Measurements from ENCODE around the gene CORIN. TPM values are rescaled to one million over a fixed set of nuclear protein-coding genes. Genes with fewer than 3 reads are reported as not detected.

Gene CORIN
- total RNA-seq, 6 donors from 2014 or later: 0.55 to 9.4 (median 2.4) TPM

- Histone ChIP-seq H3K36me3 (no peaks in the 10 kb centered on the region), H3K27me3 (no peaks in the 10 kb centered on the region), H3K4me1 (no peaks in the 10 kb centered on the region), H3K9me3 (peaks cover 0 to 5% (median 0%) of the 10 kb centered on the region in 4 donors), H3K27ac (no peak overlapping the region), H3K4me3 (no peak overlapping the region)
- WGBS, 2 donors: 39 to 49% methylated on average over 3 of the region's 3 CpGs
- no peak for DNase-seq
- no peak for ATAC-seq (ENCODE audit: low FRiP score in 2 of 2)
- TF ChIP-seq EP300 (IDR thresholded peaks at IDR 0.05) (no peak), POLR2AphosphoS5 (IDR thresholded peaks at IDR 0.05) (no peak), CTCF (IDR thresholded peaks at IDR 0.05) (no peak), POLR2A (IDR thresholded peaks at IDR 0.05) (no peak)
Measured at GRCh38 chr4:47639531-47639930, 198.3 kb downstream of the CORIN start.

GRCh38 chr4:47631161-47631560 lies 206.7 kb downstream of the CORIN start:
- no peak for DNase-seq
- WGBS, 2 donors: 92 to 97% methylated on average over 4 of the region's 4 CpGs
- no peak for TF ChIP-seq POLR2A (IDR thresholded peaks at IDR 0.05)
- TF ChIP-seq CTCF (IDR thresholded peaks at IDR 0.05): no peak
- TF ChIP-seq POLR2AphosphoS5 (IDR thresholded peaks at IDR 0.05): no peak
- TF ChIP-seq EP300 (IDR thresholded peaks at IDR 0.05): no peak
- H3K4me1 ChIP-seq: no peaks in the 10 kb centered on the region
- H3K36me3 ChIP-seq: no peaks in the 10 kb centered on the region
- no peak for ATAC-seq (ENCODE audit: low FRiP score in 2 of 2)
- H3K27me3 ChIP-seq: no peaks in the 10 kb centered on the region
- H3K27ac ChIP-seq: no peak overlapping the region
- H3K9me3 ChIP-seq: no peaks in the 10 kb centered on the region
- no peak overlapping the region for H3K4me3 ChIP-seq

GRCh38 chr4:47624031-47624441 lies 213.8 kb downstream of the CORIN start:
- no peaks in the 10 kb centered on the region for H3K27me3 ChIP-seq
- no peak overlapping the region for H3K27ac ChIP-seq
- TF ChIP-seq CTCF (IDR thresholded peaks at IDR 0.05) (no peak), EP300 (IDR thresholded peaks at IDR 0.05) (no peak), POLR2A (IDR thresholded peaks at IDR 0.05) (no peak), POLR2AphosphoS5 (IDR thresholded peaks at IDR 0.05) (no peak)
- no peak for DNase-seq
- ATAC-seq (ENCODE audit: low FRiP score in 2 of 2): no peak
- H3K4me3 ChIP-seq: no peak overlapping the region
- no peaks in the 10 kb centered on the region for H3K36me3 ChIP-seq
- no peaks in the 10 kb centered on the region for H3K4me1 ChIP-seq
- H3K9me3 ChIP-seq: no peaks in the 10 kb centered on the region

- H3K4me1 ChIP-seq: no peaks in the 10 kb centered on the region
- H3K36me3 ChIP-seq: no peaks in the 10 kb centered on the region
- no peaks in the 10 kb centered on the region for H3K9me3 ChIP-seq
- H3K4me3 ChIP-seq: no peak overlapping the region
- no peak overlapping the region for H3K27ac ChIP-seq
- no peak for ATAC-seq (ENCODE audit: low FRiP score in 2 of 2)
- no peak for DNase-seq
- whole genome bisulfite sequencing, 2 donors: 81 to 97% methylated on average over 1 of the region's 1 CpG
- no peaks in the 10 kb centered on the region for H3K27me3 ChIP-seq
- TF ChIP-seq POLR2AphosphoS5 (IDR thresholded peaks at IDR 0.05): no peak
- no peak for TF ChIP-seq EP300 (IDR thresholded peaks at IDR 0.05)
- no peak for TF ChIP-seq POLR2A (IDR thresholded peaks at IDR 0.05)
- TF ChIP-seq CTCF (IDR thresholded peaks at IDR 0.05): no peak
Measured at GRCh38 chr4:47621181-47621580, 216.7 kb downstream of the CORIN start.

- WGBS, 2 donors: 81 to 88% methylated on average over 2 of the region's 2 CpGs
- TF ChIP-seq POLR2A (IDR thresholded peaks at IDR 0.05) (no peak), CTCF (IDR thresholded peaks at IDR 0.05) (no peak), POLR2AphosphoS5 (IDR thresholded peaks at IDR 0.05) (no peak)
- Histone ChIP-seq H3K4me3 (no peak overlapping the region), H3K27ac (no peak overlapping the region), H3K4me1 (no peaks in the 10 kb centered on the region), H3K9me3 (no peaks in the 10 kb centered on the region), H3K36me3 (no peaks in the 10 kb centered on the region), H3K27me3 (no peaks in the 10 kb centered on the region)
- DNase-seq: no peak
- no peak for ATAC-seq (ENCODE audit: low FRiP score in 2 of 2)
Measured at GRCh38 chr4:47619691-47620090, 218.2 kb downstream of the CORIN start.

Measured in upper lobe of left lung (tissue), 6 donors.